HepG2 (cell line): Measurements from ENCODE around the gene ZNF652. TPM values are rescaled to one million over a fixed set of nuclear protein-coding genes. Genes with fewer than 3 reads are reported as not detected.

ENCODE experiments used
- ATAC-seq: fragments of 200-7000 bp; cut with Tn5 transposase; 3 replicates; pipeline ENCODE4 v1.9.1; 2020; ENCODE audit warnings: mild to moderate bottlenecking, moderate library complexity
- BruUV-seq: library from RNA; stranded (reverse); fragments of 400-500 nt; replicated peaks from 2 replicates; lab custom pipeline; 2021; lab: Mats Ljungman, UMichigan
- CTCF ChIA-PET: fragments of 300-600 bp; formaldehyde crosslinking; extraction: SDS; loops from one replicate; lab custom pipeline; 2021; ENCODE audit warnings: low total read pairs, inconsistent platforms, low intra/inter-chr PET ratio; lab: Yijun Ruan, JAX
- POLR2A ChIA-PET: fragments of 350-600 bp; sonication (Branson Sonifier 250); formaldehyde crosslinking; loops from one replicate; lab custom pipeline; 2020; ENCODE audit warnings: antibody characterized with exemption, inconsistent platforms; lab: Yijun Ruan, JAX
- DNase-seq: peaks from one replicate; pipeline ENCODE4 v3.0.0-alpha.2; 2015; ENCODE audit warnings: low spot score
- FAIRE-seq: peaks from 3 replicates; lab custom pipeline; 2011; peaks lifted over from hg19 to GRCh38; lab: Jason Lieb, UNC
- H2AFZ ChIP-seq: one replicate; pipeline ENCODE4 v1.6.1; 2011; ENCODE audit warnings: low read length, inconsistent platforms
- H3K27ac ChIP-seq: fragments of 300-600 bp; 3 replicates; pipeline ENCODE4 v1.8.0; 2011; ENCODE audit warnings: mixed run types, mild to moderate bottlenecking, mixed read lengths, low read length, inconsistent platforms; ENCODE audit not compliant: insufficient read depth; ENCODE audit errors: extremely low read length
- H3K27me3 ChIP-seq, 2 experiments: fragments of 200-600 bp in 1 of 2; 2 replicates in 1 of 2; 3 replicates in 1 of 2; pipeline versions ENCODE4 v1.6.0 to v1.8.0; 2011; ENCODE audit warnings: low read length in 2 of 2, mild to moderate bottlenecking in 2 of 2, moderate library complexity in 2 of 2, inconsistent platforms in 1 of 2; ENCODE audit not compliant: insufficient read depth in 2 of 2, control insufficient read depth in 1 of 2
- H3K36me3 ChIP-seq, 2 experiments: fragments of 200-600 bp in 1 of 2; replicated peaks in 1 of 2; 2 replicates in 1 of 2; 3 replicates in 1 of 2; pipeline versions ENCODE4 v1.5.1 to v1.8.0; 2011; ENCODE audit warnings: low read length in 2 of 2, inconsistent platforms in 1 of 2; ENCODE audit not compliant: insufficient read depth in 2 of 2, control insufficient read depth in 1 of 2
- H3K4me1 ChIP-seq: 2 replicates; pipeline ENCODE4 v1.5.1; 2012; ENCODE audit warnings: low read length, inconsistent platforms; ENCODE audit not compliant: insufficient read depth
- H3K4me2 ChIP-seq: 2 replicates; pipeline ENCODE4 v1.6.0; 2011; ENCODE audit warnings: low read depth, low read length, inconsistent platforms
- H3K4me3 ChIP-seq, 3 experiments: fragments of 200-600 bp in 1 of 3; sonication (generic), shearing (Covaris generic) in 1 of 3; replicated peaks in 1 of 3; 2 replicates each; pipeline ENCODE4 v1.5.1; 2011 to 2016; ENCODE audit warnings: low read length in 3 of 3, inconsistent platforms in 2 of 3, low read depth in 2 of 3, mild to moderate bottlenecking in 2 of 3, control low read depth in 1 of 3, mixed read lengths in 1 of 3; ENCODE audit not compliant: insufficient read depth in 1 of 3
- H3K79me2 ChIP-seq: one replicate; pipeline ENCODE4 v1.6.1; 2011; ENCODE audit warnings: low read length, inconsistent platforms; ENCODE audit not compliant: insufficient read depth
- H3K9ac ChIP-seq: 2 replicates; pipeline ENCODE4 v1.6.0; 2011; ENCODE audit warnings: mild to moderate bottlenecking, low read depth, low read length, inconsistent platforms; ENCODE audit not compliant: insufficient read depth
- H3K9me3 ChIP-seq: 2 replicates; pipeline ENCODE4 v1.5.1; 2012; ENCODE audit warnings: mild to moderate bottlenecking, low read length
- H4K20me1 ChIP-seq: 2 replicates; pipeline ENCODE4 v1.6.0; 2011; ENCODE audit warnings: inconsistent platforms, mild to moderate bottlenecking, low read length, moderate library complexity; ENCODE audit not compliant: insufficient read depth
- DNMT1 ChIP-seq: sonication (generic); formaldehyde crosslinking; IDR thresholded peaks from 2 replicates; pipeline ENCODE4 v1.5.1; 2020; ENCODE audit warnings: mild to moderate bottlenecking, missing genetic modification reagents
- ETS1 ChIP-seq: sonication (generic); formaldehyde crosslinking; IDR thresholded peaks from 2 replicates; pipeline ENCODE4 v1.4.0; 2020; ENCODE audit warnings: missing genetic modification reagents
- MAF1 ChIP-seq: sonication (generic); formaldehyde crosslinking; IDR thresholded peaks from 2 replicates; pipeline ENCODE4 v1.5.0; 2020; ENCODE audit warnings: missing genetic modification reagents, borderline replicate concordance
- MBNL3 ChIP-seq: fragments of 250-450 bp; sonication (Bioruptor Pico); conservative IDR thresholded peaks from 2 replicates; pipeline ENCODE4 v1.8.0; 2022; ENCODE audit warnings: mild to moderate bottlenecking, inconsistent platforms
- RAD51 ChIP-seq: fragments of 450-650 bp; IDR thresholded peaks from 2 replicates; pipeline ENCODE4 v1.6.1; 2016; ENCODE audit warnings: borderline replicate concordance
- REPIN1 ChIP-seq: sonication (generic); formaldehyde crosslinking; IDR thresholded peaks from 2 replicates; pipeline ENCODE4 v1.8.0; 2022; ENCODE audit warnings: missing genetic modification reagents, low read depth, mild to moderate bottlenecking, borderline replicate concordance
- SNAPC2 ChIP-seq: sonication (generic); formaldehyde crosslinking; IDR thresholded peaks from 2 replicates; pipeline ENCODE4 v1.8.1; 2022; ENCODE audit warnings: mild to moderate bottlenecking, missing genetic modification reagents
- ZBTB1 ChIP-seq: sonication (generic); formaldehyde crosslinking; IDR thresholded peaks from 2 replicates; pipeline ENCODE4 v1.4.0; 2020; ENCODE audit warnings: missing genetic modification reagents, borderline replicate concordance
- ZBTB7B ChIP-seq: sonication (generic); formaldehyde crosslinking; IDR thresholded peaks from 2 replicates; pipeline ENCODE4 v1.4.0; 2020; ENCODE audit warnings: missing genetic modification reagents
- ZFP90 ChIP-seq: sonication (generic); formaldehyde crosslinking; IDR thresholded peaks from 2 replicates; pipeline ENCODE4 v1.8.0; 2022; ENCODE audit warnings: missing genetic modification reagents, mild to moderate bottlenecking, inconsistent platforms, borderline replicate concordance
- ZHX1 ChIP-seq: sonication (generic); formaldehyde crosslinking; IDR thresholded peaks from 2 replicates; pipeline ENCODE4 v1.8.1; 2022; ENCODE audit warnings: low read depth, mild to moderate bottlenecking, missing genetic modification reagents
- ZNF329 ChIP-seq: sonication (generic); formaldehyde crosslinking; IDR thresholded peaks from 2 replicates; pipeline ENCODE4 v1.9.0; 2021; ENCODE audit warnings: low read depth, mild to moderate bottlenecking, missing genetic modification reagents
- ZNF484 ChIP-seq: sonication (generic); formaldehyde crosslinking; IDR thresholded peaks from 2 replicates; pipeline ENCODE4 v1.5.1; 2020; ENCODE audit warnings: mild to moderate bottlenecking, low read depth, missing genetic modification reagents, borderline replicate concordance
- ZNF589 ChIP-seq: sonication (generic); formaldehyde crosslinking; conservative IDR thresholded peaks from 2 replicates; pipeline ENCODE4 v1.8.0; 2022; ENCODE audit warnings: mild to moderate bottlenecking, moderate library complexity, missing genetic modification reagents
- ZNF850 ChIP-seq: sonication (generic); formaldehyde crosslinking; conservative IDR thresholded peaks from 2 replicates; pipeline ENCODE4 v1.9.0; 2021; ENCODE audit warnings: mild to moderate bottlenecking, missing genetic modification reagents
- WGBS: methylation state at CpG from one replicate; pipeline ENCODE4 v1.1.6; 2017; ENCODE audit warnings: low lambda C conversion rate; 5-methylcytosine and 5-hydroxymethylcytosine counted together
- in situ Hi-C: cut with HindIII; loops from 2 replicates; pipeline ENCODE4 v1.10.0; 2017; ENCODE audit warnings: low pct_unique_long_range_greater_than_20kb; ENCODE audit not compliant: extremely low pct_ligation_motif_present
- intact Hi-C: fragments of 100-400 bp; cut with micrococcal nuclease; formaldehyde crosslinking; loops from one replicate; pipeline ENCODE4 v1.10.0; 2022; ENCODE audit not compliant: unreplicated experiment
- polyA plus RNA-seq, 8 experiments: library from polyadenylated mRNA; depleted of rRNA in 3 of 8; stranded (reverse) in 7 of 8; unstranded in 1 of 8; fragments of >200 nt; fragmentation: Illumina TruSeq in 4 of 8; extraction: Trizol in 4 of 8; gene quantifications; 2 replicates each; pipeline versions ENCODE4 v1.2.1 to v1.2.3, GENCODE V29; 2011 to 2016; ENCODE audit warnings: low read depth in 4 of 8, missing spikeins in 1 of 8, mixed read lengths in 1 of 8; ENCODE audit not compliant: insufficient read depth in 1 of 8
- total RNA-seq, 5 experiments: library from RNA; depleted of rRNA; stranded (reverse); fragments of >200 nt; fragmentation: Illumina TruSeq; extraction: Trizol; gene quantifications; 2 replicates each; pipeline ENCODE4 v1.2.3, GENCODE V29; 2016; ENCODE audit warnings: low read depth in 1 of 5
- TF ChIP-seq, protein P1 (sequence below): IDR thresholded peaks from 2 replicates; pipeline ENCODE4 v1.6.1; 2016
- TF ChIP-seq, protein P2 (sequence below): IDR thresholded peaks from 2 replicates; pipeline ENCODE4 v1.6.1; 2016; ENCODE audit warnings: mild to moderate bottlenecking
- TF ChIP-seq, protein P3 (sequence below): sonication (generic); formaldehyde crosslinking; IDR thresholded peaks from 2 replicates; pipeline ENCODE4 v1.9.0; 2021; ENCODE audit warnings: missing genetic modification reagents, borderline replicate concordance

The ZNF652 gene
- total and polyA plus RNA-seq, 2 of the 13 experiments (the other 11 are each of a cell fraction or from before 2014, with no cell fraction given) = 16.2 to 30.2 TPM

DNA sequence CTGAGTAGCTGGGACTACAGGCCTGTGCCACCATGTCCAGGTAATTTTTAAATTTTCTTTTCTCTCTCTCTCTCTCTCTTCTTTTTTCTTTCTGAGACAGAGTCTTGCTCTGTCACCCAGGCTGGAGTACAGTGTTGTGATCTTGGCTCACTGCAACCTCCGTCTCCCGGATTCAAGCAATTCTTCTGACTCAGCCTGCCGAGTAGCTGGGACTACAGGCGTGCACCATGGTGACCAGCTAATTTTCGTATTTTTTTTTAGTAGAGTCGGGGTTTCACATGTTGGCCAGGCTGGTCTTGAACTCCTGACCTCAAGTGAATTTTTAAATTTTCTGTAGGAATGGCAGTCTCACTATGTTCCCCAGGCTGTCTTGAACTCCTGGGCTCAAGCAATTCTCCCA lies 11.1 kb upstream of the ZNF652 start:
- DNase-seq (no peak), ATAC-seq (no peak), FAIRE-seq (no peak)
- Histone ChIP-seq H3K4me1 (peaks cover 38% of the 10 kb centered on the region), H3K4me3 (no peak overlapping the region), H3K27ac (no peak overlapping the region), H3K4me2 (no peak overlapping the region), H3K9me3 (no peaks in the 10 kb centered on the region), H3K9ac (no peak overlapping the region), H4K20me1 (no peaks in the 10 kb centered on the region), H2AFZ (no peak overlapping the region), H3K27me3 (no peaks in the 10 kb centered on the region; a peak in 2 of 5 replicates), H3K79me2 (no peaks in the 10 kb centered on the region), H3K36me3 (no peaks in the 10 kb centered on the region)
- 47% methylated on average over 6 of the region's 6 CpGs for WGBS
- no TSS peak for BruUV-seq
- ChIA-PET CTCF (no interaction called here), POLR2A (interaction anchor here (1.6 kb wide), 1 partner anchor 11 kb away, joined by 3 read pairs; no protein-coding TSS in a partner anchor)
- intact Hi-C loops (no loop called here), in situ Hi-C loops (no loop called here)
- no peak for TF ChIP-seq REPIN1 (CRISPR knock-in tag)
- TF ChIP-seq, protein P1, sequence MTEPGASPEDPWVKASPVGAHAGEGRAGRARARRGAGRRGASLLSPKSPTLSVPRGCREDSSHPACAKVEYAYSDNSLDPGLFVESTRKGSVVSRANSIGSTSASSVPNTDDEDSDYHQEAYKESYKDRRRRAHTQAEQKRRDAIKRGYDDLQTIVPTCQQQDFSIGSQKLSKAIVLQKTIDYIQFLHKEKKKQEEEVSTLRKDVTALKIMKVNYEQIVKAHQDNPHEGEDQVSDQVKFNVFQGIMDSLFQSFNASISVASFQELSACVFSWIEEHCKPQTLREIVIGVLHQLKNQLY = no peak
- TF ChIP-seq RAD51 = no peak
- no peak for TF ChIP-seq MAF1 (CRISPR knock-in tag)
- TF ChIP-seq, protein P2, sequence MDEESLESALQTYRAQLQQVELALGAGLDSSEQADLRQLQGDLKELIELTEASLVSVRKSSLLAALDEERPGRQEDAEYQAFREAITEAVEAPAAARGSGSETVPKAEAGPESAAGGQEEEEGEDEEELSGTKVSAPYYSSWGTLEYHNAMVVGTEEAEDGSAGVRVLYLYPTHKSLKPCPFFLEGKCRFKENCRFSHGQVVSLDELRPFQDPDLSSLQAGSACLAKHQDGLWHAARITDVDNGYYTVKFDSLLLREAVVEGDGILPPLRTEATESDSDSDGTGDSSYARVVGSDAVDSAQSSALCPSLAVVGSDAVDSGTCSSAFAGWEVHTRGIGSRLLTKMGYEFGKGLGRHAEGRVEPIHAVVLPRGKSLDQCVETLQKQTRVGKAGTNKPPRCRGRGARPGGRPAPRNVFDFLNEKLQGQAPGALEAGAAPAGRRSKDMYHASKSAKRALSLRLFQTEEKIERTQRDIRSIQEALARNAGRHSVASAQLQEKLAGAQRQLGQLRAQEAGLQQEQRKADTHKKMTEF (CRISPR knock-in tag) = no peak
- no peak for TF ChIP-seq ZNF850 (CRISPR knock-in tag)
- TF ChIP-seq, protein P3, sequence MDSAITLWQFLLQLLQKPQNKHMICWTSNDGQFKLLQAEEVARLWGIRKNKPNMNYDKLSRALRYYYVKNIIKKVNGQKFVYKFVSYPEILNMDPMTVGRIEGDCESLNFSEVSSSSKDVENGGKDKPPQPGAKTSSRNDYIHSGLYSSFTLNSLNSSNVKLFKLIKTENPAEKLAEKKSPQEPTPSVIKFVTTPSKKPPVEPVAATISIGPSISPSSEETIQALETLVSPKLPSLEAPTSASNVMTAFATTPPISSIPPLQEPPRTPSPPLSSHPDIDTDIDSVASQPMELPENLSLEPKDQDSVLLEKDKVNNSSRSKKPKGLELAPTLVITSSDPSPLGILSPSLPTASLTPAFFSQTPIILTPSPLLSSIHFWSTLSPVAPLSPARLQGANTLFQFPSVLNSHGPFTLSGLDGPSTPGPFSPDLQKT = no peak
- TF ChIP-seq ZBTB7B (CRISPR knock-in tag) = no peak
- TF ChIP-seq DNMT1 (CRISPR knock-in tag) = no peak
- TF ChIP-seq ZNF329 = no peak
- TF ChIP-seq ZFP90 (CRISPR knock-in tag) = no peak
- no peak for TF ChIP-seq ZBTB1 (CRISPR knock-in tag)
- no peak for TF ChIP-seq ZNF589 (CRISPR knock-in tag)
- TF ChIP-seq SNAPC2 (CRISPR knock-in tag) = no peak
- TF ChIP-seq ETS1 (CRISPR knock-in tag) = no peak
- TF ChIP-seq ZHX1 (CRISPR knock-in tag) = no peak
- TF ChIP-seq MBNL3 (CRISPR knock-in tag) = no peak
- TF ChIP-seq ZNF484 (CRISPR knock-in tag) = no peak
